Nephron (organoid): ENCODE measurements around the gene TMEM94.

Experiments used
- H3K27ac Mint-ChIP-seq, 3 experiments: 2 replicates each; pipeline ENCODE4 v1.8.0; 2020; ENCODE audit warnings: mixed read lengths in 3 of 3, mild to moderate bottlenecking in 2 of 3, moderate library complexity in 1 of 3
- H3K27me3 Mint-ChIP-seq: 2 replicates; pipeline ENCODE4 v1.8.0; 2021; ENCODE audit warnings: low read depth, mild to moderate bottlenecking, moderate library complexity, mixed read lengths
- H3K36me3 Mint-ChIP-seq: 2 replicates; pipeline ENCODE4 v1.8.0; 2020; ENCODE audit warnings: low read depth, mixed read lengths
- H3K4me1 Mint-ChIP-seq: 2 replicates; pipeline ENCODE4 v1.8.0; 2020; ENCODE audit warnings: mixed read lengths
- H3K4me3 Mint-ChIP-seq, 3 experiments: 2 replicates each; pipeline ENCODE4 v1.8.0; 2020; ENCODE audit warnings: mild to moderate bottlenecking in 3 of 3, mixed read lengths in 3 of 3, moderate library complexity in 2 of 3
- H3K9me3 Mint-ChIP-seq: 2 replicates; pipeline ENCODE4 v1.8.0; 2020; ENCODE audit warnings: mixed read lengths
- CTCF ChIP-seq, 3 experiments: fragments of 200-600 bp; sonication (generic); IDR thresholded peaks; one replicate each; pipeline ENCODE4 v1.5.0; 2021; ENCODE audit warnings: antibody characterized with exemption in 3 of 3; ENCODE audit not compliant: unreplicated experiment in 3 of 3

TMEM94 gene

GRCh38 chr17:75506888-75507287 lies 50.5 kb downstream of the TMEM94 start:
- no peaks in the 10 kb centered on the region for H3K27me3 Mint-ChIP-seq
- no peak for TF ChIP-seq CTCF (IDR thresholded peaks at IDR 0.05; ENCODE audit: unreplicated experiment in 3 of 3)
- peaks cover 25% of the 10 kb centered on the region for H3K4me1 Mint-ChIP-seq
- H3K9me3 Mint-ChIP-seq = no peaks in the 10 kb centered on the region
- peaks cover 20% of the 10 kb centered on the region for H3K36me3 Mint-ChIP-seq
- H3K4me3 Mint-ChIP-seq = no peak overlapping the region
- H3K27ac Mint-ChIP-seq = no peak overlapping the region

- Mint-ChIP-seq H3K27me3 (no peaks in the 10 kb centered on the region), H3K9me3 (no peaks in the 10 kb centered on the region), H3K27ac (no peak overlapping the region), H3K4me1 (peaks cover 30% of the 10 kb centered on the region), H3K4me3 (no peak overlapping the region), H3K36me3 (peaks cover 24% of the 10 kb centered on the region)
- no peak for TF ChIP-seq CTCF (IDR thresholded peaks at IDR 0.05; ENCODE audit: unreplicated experiment in 3 of 3)
These were observed 51.6 kb downstream of the TMEM94 start for GRCh38 chr17:75507733-75508719.

- no peaks in the 10 kb centered on the region for H3K9me3 Mint-ChIP-seq
- peaks cover 37% of the 10 kb centered on the region for H3K4me1 Mint-ChIP-seq
- H3K27ac Mint-ChIP-seq = no peak overlapping the region
- H3K27me3 Mint-ChIP-seq = no peaks in the 10 kb centered on the region
- H3K36me3 Mint-ChIP-seq = peaks cover 25% of the 10 kb centered on the region
- no peak overlapping the region for H3K4me3 Mint-ChIP-seq
- no peak for TF ChIP-seq CTCF (IDR thresholded peaks at IDR 0.05; ENCODE audit: unreplicated experiment in 3 of 3)
These were observed 52.5 kb downstream of the TMEM94 start for GRCh38 chr17:75508931-75509361.

- Mint-ChIP-seq H3K9me3 (no peaks in the 10 kb centered on the region), H3K4me3 (peak overlapping the region in 1 of 3 experiments; percentile 41), H3K27ac (peak overlapping the region in 1 of 3 experiments; percentile 10), H3K36me3 (peaks cover 25% of the 10 kb centered on the region), H3K4me1 (peaks cover 39% of the 10 kb centered on the region), H3K27me3 (no peaks in the 10 kb centered on the region)
- no peak for TF ChIP-seq CTCF (IDR thresholded peaks at IDR 0.05; ENCODE audit: unreplicated experiment in 3 of 3)
These were observed 53.3 kb downstream of the TMEM94 start for GRCh38 chr17:75509528-75510258.

- peak overlapping the region in 1 of 3 experiments; percentile 35 for H3K4me3 Mint-ChIP-seq
- no peaks in the 10 kb centered on the region for H3K9me3 Mint-ChIP-seq
- no peak for TF ChIP-seq CTCF (IDR thresholded peaks at IDR 0.05; ENCODE audit: unreplicated experiment in 3 of 3)
- peaks cover 39% of the 10 kb centered on the region for H3K4me1 Mint-ChIP-seq
- H3K27ac Mint-ChIP-seq = no peak overlapping the region
- no peaks in the 10 kb centered on the region for H3K27me3 Mint-ChIP-seq
- H3K36me3 Mint-ChIP-seq = peaks cover 19% of the 10 kb centered on the region
These were observed 54.8 kb downstream of the TMEM94 start for GRCh38 chr17:75511270-75511609.
